Caco-2 (cell line): Measurements from ENCODE around the gene STK35. TPM values are rescaled to one million over a fixed set of nuclear protein-coding genes. Genes with fewer than 3 reads are reported as not detected.
A peak's percentile ranks its signal among the peaks of the same experiment; 100 is the strongest.

ENCODE experiments used
- BruUV-seq: library from RNA; stranded (reverse); fragments of 400-500 nt; replicated peaks from 2 replicates; lab custom pipeline; 2021; lab: Mats Ljungman, UMichigan
- CTCF ChIA-PET: fragments of 300-600 bp; sonication (Branson Sonifier 250); formaldehyde crosslinking; loops from one replicate; lab custom pipeline; 2022; ENCODE audit warnings: antibody characterized with exemption; lab: Charles Lee
- POLR2A ChIA-PET: fragments of 300-600 bp; sonication (Branson Sonifier 250); formaldehyde crosslinking; loops from one replicate; lab custom pipeline; 2022; ENCODE audit warnings: antibody characterized with exemption; lab: Charles Lee
- DNase-seq, 2 experiments: peaks; one replicate each; pipeline versions ENCODE4 v3.0.0 to v3.0.0-alpha.2; 2020 to 2022
- H3K27me3 ChIP-seq: replicated peaks from 2 replicates; pipeline ENCODE4 v1.6.0; 2011; ENCODE audit warnings: low read length; ENCODE audit not compliant: control insufficient read depth, insufficient read depth
- H3K36me3 ChIP-seq: 2 replicates; pipeline ENCODE4 v1.5.1; 2011; ENCODE audit warnings: low read length; ENCODE audit not compliant: control insufficient read depth, insufficient read depth
- H3K4me1 ChIP-seq: fragments of 250-450 bp; sonication (Bioruptor Pico); 2 replicates; pipeline ENCODE4 v1.5.1; 2020; ENCODE audit warnings: mild to moderate bottlenecking
- H3K4me3 ChIP-seq: 2 replicates; pipeline ENCODE4 v1.5.1; 2011; ENCODE audit warnings: low read depth, mild to moderate bottlenecking, control low read depth, low read length
- H3K9me3 ChIP-seq: fragments of 250-450 bp; sonication (Bioruptor Pico); 2 replicates; pipeline ENCODE4 v1.5.1; 2020; ENCODE audit warnings: mild to moderate bottlenecking, moderate library complexity
- H3K27ac Mint-ChIP-seq: one replicate; pipeline ENCODE4 v1.8.0; 2022; ENCODE audit warnings: mixed read lengths; ENCODE audit not compliant: unreplicated experiment
- H3K27me3 Mint-ChIP-seq: one replicate; pipeline ENCODE4 v1.8.0; 2022; ENCODE audit warnings: mixed read lengths; ENCODE audit not compliant: insufficient read depth, unreplicated experiment
- H3K36me3 Mint-ChIP-seq: one replicate; pipeline ENCODE4 v1.8.0; 2022; ENCODE audit warnings: mild to moderate bottlenecking, mixed read lengths; ENCODE audit not compliant: insufficient read depth, unreplicated experiment
- H3K4me1 Mint-ChIP-seq: one replicate; pipeline ENCODE4 v1.8.0; 2022; ENCODE audit warnings: low read depth, mixed read lengths; ENCODE audit not compliant: unreplicated experiment
- H3K4me3 Mint-ChIP-seq: one replicate; pipeline ENCODE4 v1.8.0; 2022; ENCODE audit warnings: mild to moderate bottlenecking, moderate library complexity, mixed read lengths; ENCODE audit not compliant: unreplicated experiment
- H3K9me3 Mint-ChIP-seq: one replicate; pipeline ENCODE4 v1.8.0; 2022; ENCODE audit warnings: mixed read lengths; ENCODE audit not compliant: unreplicated experiment
- CTCF ChIP-seq, 2 experiments: fragments of 200-600 bp in 1 of 2; IDR thresholded peaks; 1 replicate in 1 of 2; 2 replicates in 1 of 2; pipeline versions ENCODE4 v1.5.1 to v1.8.0; 2011 to 2022; ENCODE audit warnings: antibody characterized with exemption in 1 of 2, control low read depth in 1 of 2, inconsistent platforms in 1 of 2, low read depth in 1 of 2, low read length in 1 of 2, mild to moderate bottlenecking in 1 of 2, moderate library complexity in 1 of 2; ENCODE audit not compliant: insufficient read depth in 1 of 2, severe bottlenecking in 1 of 2, unreplicated experiment in 1 of 2
- intact Hi-C: fragments of 100-400 bp; cut with micrococcal nuclease; formaldehyde crosslinking; loops from one replicate; pipeline ENCODE4 v1.10.0; 2022; ENCODE audit not compliant: unreplicated experiment
- total RNA-seq: library from RNA; stranded (reverse); gene quantifications from 2 replicates; pipeline ENCODE4 v1.2.3, GENCODE V29; 2022

Gene STK35
- total RNA-seq, 1 experiment from 2014 or later, result 40.2 TPM

- intact Hi-C loops, result no loop called here
- Mint-ChIP-seq H3K4me1 (peaks cover 7% of the 10 kb centered on the region), H3K27me3 (peaks cover 16% of the 10 kb centered on the region), H3K9me3 (no peaks in the 10 kb centered on the region), H3K36me3 (no peaks in the 10 kb centered on the region), H3K4me3 (no peak overlapping the region), H3K27ac (no peak overlapping the region)
- Histone ChIP-seq H3K4me3 (no peak overlapping the region), H3K9me3 (no peaks in the 10 kb centered on the region), H3K4me1 (no peaks in the 10 kb centered on the region), H3K27me3 (no peaks in the 10 kb centered on the region), H3K36me3 (no peaks in the 10 kb centered on the region)
- DNase-seq, result no peak
- BruUV-seq, result no TSS peak
- POLR2A ChIA-PET, result no interaction called here
- CTCF ChIA-PET, result no interaction called here
- no peak for TF ChIP-seq CTCF (IDR thresholded peaks at IDR 0.05; ENCODE audit: insufficient read depth in 1 of 2, low read depth in 1 of 2, low read length in 1 of 2, severe bottlenecking in 1 of 2, unreplicated experiment in 1 of 2)
These were observed 65.5 kb downstream of the STK35 start for GRCh38 chr20:2167112-2167511.

- no peaks in the 10 kb centered on the region for H3K36me3 ChIP-seq
- H3K4me3 Mint-ChIP-seq, result no peak overlapping the region
- TF ChIP-seq CTCF (IDR thresholded peaks at IDR 0.05; ENCODE audit: insufficient read depth in 1 of 2, low read depth in 1 of 2, low read length in 1 of 2, severe bottlenecking in 1 of 2, unreplicated experiment in 1 of 2), result no peak
- H3K4me1 Mint-ChIP-seq, result peaks cover 13% of the 10 kb centered on the region
- H3K9me3 ChIP-seq, result no peaks in the 10 kb centered on the region
- no TSS peak for BruUV-seq
- no peaks in the 10 kb centered on the region for H3K4me1 ChIP-seq
- H3K27me3 ChIP-seq, result no peaks in the 10 kb centered on the region
- no peaks in the 10 kb centered on the region for H3K9me3 Mint-ChIP-seq
- POLR2A ChIA-PET, result no interaction called here
- no peaks in the 10 kb centered on the region for H3K36me3 Mint-ChIP-seq
- intact Hi-C loops, result no loop called here
- peaks cover 21% of the 10 kb centered on the region for H3K27me3 Mint-ChIP-seq
- peak in 1 of 2 experiments; percentile 25 for DNase-seq
- no peak overlapping the region for H3K4me3 ChIP-seq
- CTCF ChIA-PET, result no interaction called here
- no peak overlapping the region for H3K27ac Mint-ChIP-seq
These were observed 67.3 kb downstream of the STK35 start for GRCh38 chr20:2168946-2169345.

GRCh38 chr20:2169456-2170088 is 67.9 kb downstream of the STK35 start:
- peaks cover 21% of the 10 kb centered on the region for H3K27me3 Mint-ChIP-seq
- CTCF ChIA-PET, result no interaction called here

More at GRCh38 chr20:2169456-2170088, 67.9 kb downstream of the STK35 start:
- peaks cover 13% of the 10 kb centered on the region for H3K4me1 Mint-ChIP-seq
- Histone ChIP-seq H3K4me1 (no peaks in the 10 kb centered on the region), H3K27me3 (no peaks in the 10 kb centered on the region), H3K4me3 (no peak overlapping the region), H3K36me3 (no peaks in the 10 kb centered on the region), H3K9me3 (no peaks in the 10 kb centered on the region)
- no peak for DNase-seq
- intact Hi-C loops, result loop anchor here (5.0 to 10.0 kb wide), 2 partner anchors 67 to 405 kb away; partner anchors contain the start of gene STK35
- no peak overlapping the region for H3K27ac Mint-ChIP-seq
- H3K36me3 Mint-ChIP-seq, result no peaks in the 10 kb centered on the region
- no peak overlapping the region for H3K4me3 Mint-ChIP-seq
- no TSS peak for BruUV-seq
- POLR2A ChIA-PET, result no interaction called here
- H3K9me3 Mint-ChIP-seq, result no peaks in the 10 kb centered on the region
- no peak for TF ChIP-seq CTCF (IDR thresholded peaks at IDR 0.05; ENCODE audit: insufficient read depth in 1 of 2, low read depth in 1 of 2, low read length in 1 of 2, severe bottlenecking in 1 of 2, unreplicated experiment in 1 of 2)
